GM12874 (cell line): ENCODE measurements around the gene CD40.

Experiments
- CTCF ChIP-seq: IDR thresholded peaks from 2 replicates; pipeline ENCODE4 v1.5.1; 2011; ENCODE audit warnings: low read depth, mild to moderate bottlenecking, control low read depth, low read length, moderate library complexity; ENCODE audit not compliant: insufficient read depth

CD40 gene

GRCh38 chr20:46127396-46128010 is 9.4 kb downstream of the CD40 start:
- TF ChIP-seq CTCF: no peak

GRCh38 chr20:46128310-46129151 is 10.4 kb downstream of the CD40 start:
- TF ChIP-seq CTCF: peak; percentile 71

- TF ChIP-seq CTCF: no peak
These were observed 11.9 kb downstream of the CD40 start for GRCh38 chr20:46129955-46130481.

- TF ChIP-seq CTCF: no peak
These were observed 12.4 kb downstream of the CD40 start for GRCh38 chr20:46130534-46130933.

- TF ChIP-seq CTCF: no peak
These were observed 13.3 kb downstream of the CD40 start for GRCh38 chr20:46131396-46131795.

GRCh38 chr20:46132705-46133120 is 14.6 kb downstream of the CD40 start:
- TF ChIP-seq CTCF: peak; percentile 94

- no peak for TF ChIP-seq CTCF
These were observed 16.0 kb downstream of the CD40 start for GRCh38 chr20:46133886-46134654.
